GM18507 (cell line): ENCODE measurements around the gene DNAJA4.

Source experiments
- DNase-seq: peaks from one replicate; pipeline ENCODE4 v3.0.0; 2011; ENCODE audit warnings: low read depth; ENCODE audit not compliant: insufficient read length; ENCODE audit errors: extremely low spot score
- FAIRE-seq: peaks from 2 replicates; lab custom pipeline; 2011; peaks lifted over from hg19 to GRCh38; lab: Jason Lieb, UNC

DNAJA4 gene

DNA sequence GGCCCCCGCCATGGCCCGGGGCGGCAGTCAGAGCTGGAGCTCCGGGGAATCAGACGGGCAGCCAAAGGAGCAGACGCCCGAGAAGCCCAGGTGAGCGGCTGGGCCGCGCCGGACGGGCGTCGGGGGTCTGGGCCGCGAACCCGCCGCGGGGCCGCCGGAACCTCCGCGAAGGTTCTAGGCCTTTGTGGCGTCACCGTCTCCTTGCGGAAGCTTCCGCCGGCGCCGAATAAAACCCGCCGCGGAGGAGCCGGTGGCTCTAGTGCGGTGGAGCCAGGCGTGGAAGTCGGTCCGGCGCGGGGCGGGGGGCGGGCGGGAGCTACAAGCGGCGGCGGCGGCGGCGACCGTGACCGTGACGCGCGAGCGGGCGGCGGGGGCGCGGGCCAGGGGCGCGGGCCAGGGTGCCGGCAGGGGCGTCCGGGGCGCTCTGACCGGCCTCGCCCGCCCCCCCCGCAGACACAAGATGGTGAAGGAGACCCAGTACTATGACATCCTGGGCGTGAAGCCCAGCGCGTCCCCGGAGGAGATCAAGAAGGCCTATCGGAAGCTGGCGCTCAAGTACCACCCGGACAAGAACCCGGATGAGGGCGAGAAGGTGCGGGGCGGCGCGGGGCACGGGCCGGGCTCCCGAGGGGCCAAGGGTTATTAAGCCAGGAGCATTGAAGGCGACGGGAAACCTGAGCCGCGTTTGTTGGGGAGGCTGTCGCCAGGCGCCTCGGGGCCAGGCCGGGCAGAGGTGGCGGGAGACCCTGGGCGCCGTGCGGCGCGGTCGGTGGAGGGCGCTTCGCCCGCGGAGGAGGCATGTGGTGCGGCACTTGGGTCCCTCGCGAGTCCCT lies at the start of gene DNAJA4:
TSS of gene DNAJA4 (plus strand) at position 259 of the 833 bp plus-strand sequence. CDS start at position 461, 202 bp downstream.
- FAIRE-seq (no peak), DNase-seq (peak; percentile 48)

DNA sequence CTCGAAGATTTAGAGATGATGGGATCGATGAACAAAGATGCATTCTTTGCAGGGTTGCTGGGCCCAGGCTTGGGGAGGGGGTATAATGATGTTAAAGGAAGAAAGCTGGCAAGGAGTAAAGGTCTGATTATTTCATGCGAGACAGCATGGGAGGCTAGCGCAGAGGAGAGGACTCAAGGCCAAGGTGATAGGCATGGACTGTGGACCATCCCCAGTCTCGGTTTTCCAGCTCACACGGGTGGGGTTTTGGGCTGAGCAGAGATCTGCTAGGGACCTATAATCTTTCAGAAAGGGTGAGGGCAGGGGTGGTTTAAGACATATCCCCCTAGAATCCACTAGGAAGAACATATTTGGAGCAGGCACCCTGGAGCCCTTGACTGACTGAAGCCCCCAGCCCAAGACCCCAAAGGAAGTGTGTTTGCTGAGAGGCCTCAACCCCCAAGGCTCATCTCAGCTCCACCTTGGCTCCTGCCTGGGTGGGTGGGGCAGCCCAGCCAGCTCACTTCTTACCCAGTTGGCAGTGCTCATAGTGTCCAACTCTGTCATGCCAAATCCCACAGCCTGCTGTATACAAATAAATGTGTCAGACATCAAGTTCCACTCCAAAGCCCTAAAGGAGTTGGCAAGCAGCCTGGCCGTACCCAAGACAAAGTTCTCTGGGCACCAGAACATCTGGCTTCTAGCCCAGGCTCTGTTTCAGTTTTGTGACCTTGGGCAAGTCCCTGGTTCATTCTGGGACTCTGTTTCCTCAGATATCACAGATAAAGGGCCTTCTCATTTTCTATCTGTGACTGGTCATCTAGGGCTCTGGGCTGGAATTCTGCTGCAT lies 47.9 kb upstream of the DNAJA4 start:
- FAIRE-seq, result no peak
- no peak for DNase-seq

DNA sequence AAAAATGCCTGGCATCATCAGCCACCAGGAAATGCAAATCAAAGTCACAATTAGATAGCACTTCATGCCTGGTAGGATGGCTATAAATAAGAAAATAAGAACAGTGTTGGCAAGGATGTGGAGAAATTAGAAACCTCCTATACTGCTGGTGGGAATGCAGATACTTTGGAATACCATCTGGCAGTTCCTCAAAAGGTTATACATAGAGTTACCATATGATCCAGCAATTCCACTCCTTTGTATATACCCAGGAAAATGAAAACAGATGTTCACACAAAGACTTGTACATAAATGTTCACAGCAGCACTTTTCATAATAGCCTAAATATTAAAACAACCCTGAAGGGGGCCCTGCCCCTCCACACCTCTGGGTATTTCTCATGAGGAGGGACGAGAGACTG lies 43.6 kb upstream of the DNAJA4 start:
- DNase-seq (no peak), FAIRE-seq (no peak)

DNA sequence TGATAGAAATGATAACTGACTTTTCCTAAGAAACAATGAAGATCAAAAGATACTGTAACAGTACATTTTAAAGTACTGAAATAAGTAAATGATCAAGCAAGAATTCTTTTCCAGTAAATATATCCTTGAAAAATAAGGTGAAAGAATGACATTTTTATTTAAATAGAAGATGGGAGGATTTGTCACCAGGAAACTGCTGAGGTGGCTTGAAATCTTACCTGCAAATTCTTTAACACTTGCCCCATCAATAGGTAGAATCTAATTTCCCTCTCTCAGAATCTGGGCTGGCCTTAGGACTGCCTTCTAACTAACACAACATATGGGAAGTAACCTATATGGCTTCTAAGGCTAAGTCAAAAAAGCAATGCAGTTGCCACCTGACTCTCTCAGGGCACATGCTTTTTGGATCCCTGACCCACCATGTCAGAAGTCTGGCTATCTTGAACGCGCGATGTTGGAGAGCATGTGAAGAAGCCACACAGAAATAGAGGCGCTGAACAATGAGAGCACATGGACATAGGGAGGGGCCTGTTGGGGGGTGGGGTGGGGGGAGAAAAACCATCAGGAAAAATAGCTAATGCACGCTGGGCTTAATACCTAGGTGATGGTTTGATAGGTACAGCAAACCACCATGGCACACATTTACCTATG lies 41.5 kb upstream of the DNAJA4 start:
- DNase-seq, result no peak
- no peak for FAIRE-seq

DNA sequence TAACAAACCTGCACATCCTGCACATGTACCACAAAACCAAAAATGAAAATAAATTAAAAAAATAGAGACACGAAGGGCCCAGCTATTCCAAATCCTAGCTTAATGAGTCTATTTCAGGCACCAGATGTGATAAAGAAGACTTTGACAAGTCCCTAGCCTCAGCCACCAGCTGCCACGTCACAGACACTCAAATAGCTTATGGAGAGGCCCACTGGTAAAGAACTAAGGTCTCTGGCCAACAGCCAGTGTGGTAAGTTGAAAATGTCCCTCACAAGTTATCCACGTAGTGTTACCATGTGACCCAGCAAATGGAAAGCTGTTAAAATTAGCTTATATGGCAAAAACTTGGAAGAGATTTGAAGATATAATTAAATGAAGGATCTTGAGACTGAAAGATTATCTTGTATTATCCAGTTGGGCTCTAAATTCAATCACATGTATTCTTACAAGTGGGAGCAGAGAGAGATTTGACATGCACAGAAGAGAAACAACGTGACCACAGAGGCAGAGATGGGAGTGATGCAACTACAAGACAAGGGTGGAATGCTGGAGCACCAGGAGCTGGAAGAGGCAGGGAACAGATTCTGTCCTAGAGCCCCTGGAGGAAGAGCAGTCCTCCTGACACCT lies 40.9 kb upstream of the DNAJA4 start:
- FAIRE-seq (no peak), DNase-seq (no peak)

DNA sequence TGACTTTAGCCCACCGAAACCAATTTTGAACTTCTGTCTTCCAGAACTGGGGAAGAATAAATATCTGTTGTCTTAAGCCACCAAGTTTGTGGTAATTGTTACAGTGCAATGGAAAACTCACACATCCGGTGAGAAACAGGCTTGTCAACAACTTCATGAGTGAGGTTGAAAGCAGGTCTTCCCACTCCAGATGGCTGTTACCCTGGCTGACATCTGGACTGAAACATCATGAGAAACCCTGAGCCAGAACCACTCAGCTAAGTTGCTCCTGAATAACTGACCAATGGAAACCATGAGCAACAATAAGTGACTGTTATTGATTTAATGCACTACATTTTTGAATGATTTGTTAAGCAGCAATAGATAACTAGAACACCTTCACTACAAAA lies 40.3 kb upstream of the DNAJA4 start:
- FAIRE-seq (no peak), DNase-seq (no peak)

DNA sequence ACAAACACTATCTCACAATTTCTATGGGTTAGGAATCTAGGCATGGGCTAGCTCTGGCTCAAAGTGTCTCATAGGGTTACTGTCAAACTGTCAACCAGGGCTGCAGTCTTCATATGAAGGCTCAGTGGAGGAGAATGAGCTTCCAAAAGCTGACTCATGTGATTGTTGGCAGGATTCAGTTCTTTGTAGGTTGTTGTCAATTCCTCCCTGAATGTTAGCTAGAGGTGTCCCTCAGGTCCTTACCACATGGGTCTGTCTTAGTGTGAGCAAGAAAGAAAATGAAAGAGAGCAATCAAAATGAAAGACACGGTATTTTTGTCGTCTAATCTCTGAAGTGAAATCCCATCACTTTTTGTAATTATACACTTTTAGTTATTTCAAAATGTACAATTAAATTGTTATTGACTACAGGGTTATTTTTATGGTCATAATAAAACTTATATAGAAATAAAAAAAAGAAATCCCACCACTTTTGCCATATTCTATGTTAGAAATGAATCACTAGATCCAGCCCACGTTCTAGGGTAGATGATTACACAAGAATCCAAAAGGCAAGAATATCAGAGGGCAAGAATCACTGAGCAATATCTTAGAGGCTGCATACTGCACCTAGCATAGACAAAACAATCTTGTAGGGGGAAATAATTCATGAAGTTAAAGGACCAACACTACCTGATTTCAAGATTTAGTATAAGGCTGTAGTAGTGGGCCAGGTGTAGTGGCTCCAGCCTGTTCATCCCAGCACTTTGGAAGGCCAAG lies 38.4 kb upstream of the DNAJA4 start:
- FAIRE-seq, result peak; percentile 69
- DNase-seq, result peak; percentile 33

DNA sequence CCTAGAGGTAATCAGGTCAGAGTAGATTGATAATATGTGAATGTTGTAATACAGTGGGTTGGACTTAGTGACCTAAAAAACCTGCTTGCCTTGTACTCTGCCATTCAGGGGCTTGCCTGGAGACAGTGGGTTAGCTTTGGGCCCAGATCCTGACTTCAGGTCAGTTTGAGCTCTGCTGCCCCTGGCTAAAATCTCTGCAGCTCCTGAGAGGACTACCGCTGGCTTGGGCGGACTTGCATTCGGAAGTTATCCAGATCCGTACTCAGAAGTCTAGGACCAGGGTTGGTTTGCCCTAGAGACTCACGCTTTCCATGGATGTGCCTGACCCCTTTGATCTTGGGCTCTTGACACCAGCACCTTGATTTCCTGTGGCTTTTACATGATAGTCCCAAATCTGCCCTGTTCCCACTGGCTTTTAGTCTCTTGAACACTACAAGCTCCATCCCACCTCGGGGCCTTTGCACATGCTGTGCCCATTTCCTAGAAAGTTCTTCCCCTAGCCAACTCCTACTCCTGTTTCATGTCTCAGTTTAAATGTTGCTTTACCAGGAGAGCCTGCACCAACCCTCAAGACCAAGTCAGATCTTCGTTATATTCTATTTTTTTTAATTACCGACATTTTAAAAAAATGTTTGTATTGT lies 35.9 kb upstream of the DNAJA4 start:
- no peak for FAIRE-seq

DNA sequence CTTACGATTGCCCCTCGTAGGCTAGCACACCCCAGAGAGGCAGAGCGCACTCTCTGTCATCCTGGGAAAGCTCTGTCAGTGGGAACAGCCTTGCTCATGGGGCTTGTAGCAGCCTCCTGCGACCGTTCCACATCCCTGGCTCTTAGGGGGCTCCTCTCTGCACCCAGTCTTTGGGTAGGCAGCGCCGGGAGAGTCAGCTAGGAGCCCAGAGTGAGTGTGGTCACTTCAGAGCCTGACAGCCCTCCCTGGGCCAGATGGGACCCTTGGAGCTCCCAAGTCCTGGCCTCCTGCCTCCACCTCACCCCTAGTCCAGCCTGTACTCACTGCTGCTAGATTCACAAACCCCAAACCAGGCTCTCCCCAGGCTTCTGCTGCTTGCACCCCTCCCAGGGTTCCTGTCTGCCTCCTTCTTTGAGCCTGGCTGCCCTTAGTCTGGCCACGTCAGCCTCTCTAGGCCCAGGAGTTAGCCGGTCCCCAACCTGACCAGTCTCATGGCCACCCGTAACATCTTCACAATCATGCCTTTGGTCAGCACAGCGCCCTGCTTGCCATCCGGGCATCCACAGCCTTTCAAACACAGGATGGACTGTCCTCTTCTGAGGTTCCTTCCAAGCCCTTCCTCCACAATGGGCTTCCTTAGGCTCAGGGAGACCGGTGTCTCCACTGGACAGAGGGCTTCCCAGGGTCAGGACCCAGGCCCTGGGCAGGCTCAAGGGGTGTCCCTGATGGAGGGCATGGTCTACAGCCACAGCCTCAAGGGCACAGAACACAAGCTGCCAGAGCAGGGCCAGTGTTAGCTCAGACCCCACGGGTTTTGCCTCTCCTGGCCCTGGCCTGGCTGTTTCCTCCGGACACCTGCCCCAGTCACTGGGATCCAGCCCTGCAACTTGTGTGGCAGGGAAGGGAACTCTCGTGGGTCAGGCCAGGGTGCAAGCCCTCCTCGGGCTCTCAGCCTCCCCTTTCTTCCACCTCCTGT lies 34.6 kb upstream of the DNAJA4 start:
- FAIRE-seq (no peak), DNase-seq (no peak)

More for the DNA sequence above, 35.9 kb upstream of the DNAJA4 start:
- no peak for DNase-seq

DNA sequence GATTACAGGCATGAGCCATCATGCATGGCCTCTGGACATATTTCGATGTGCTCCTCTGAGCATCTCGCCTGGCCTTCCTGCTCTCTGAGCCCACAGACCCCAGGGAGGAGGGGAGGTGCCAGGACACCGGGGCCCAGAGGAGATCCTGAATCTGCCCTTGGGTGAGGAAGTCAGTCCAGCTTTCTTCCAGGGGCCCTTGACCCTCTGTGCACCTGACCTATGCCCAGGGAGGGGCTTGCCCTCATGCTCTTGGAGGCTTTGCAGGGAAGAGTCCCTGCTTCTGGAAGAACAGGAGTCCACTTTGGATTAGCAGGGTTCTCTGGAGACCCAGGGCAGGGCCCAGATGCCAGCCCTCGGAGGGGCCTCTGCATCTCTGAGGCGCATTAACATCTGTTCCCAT lies 31.4 kb upstream of the DNAJA4 start:
- FAIRE-seq, result no peak
- no peak for DNase-seq

DNA sequence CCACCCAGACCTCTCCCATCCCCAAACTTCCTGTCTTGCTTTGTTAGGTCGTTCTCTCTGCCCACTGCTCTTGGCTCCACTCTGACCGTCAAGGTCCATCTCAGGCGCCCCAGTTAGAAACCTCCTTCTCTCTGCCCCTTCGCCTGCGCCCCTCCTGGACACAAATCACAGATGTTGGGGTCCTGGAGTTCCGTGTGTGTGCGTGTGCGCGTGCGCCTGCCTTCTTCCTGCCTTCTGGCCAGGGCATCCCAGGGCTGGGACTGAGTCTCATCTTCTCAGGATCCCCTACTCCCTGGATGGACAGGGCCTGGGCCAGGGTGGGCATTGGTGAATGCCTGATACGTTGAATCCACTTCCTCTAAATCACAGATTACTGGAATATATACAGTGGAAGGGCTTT lies 30.9 kb upstream of the DNAJA4 start:
- no peak for FAIRE-seq
- no peak for DNase-seq

DNA sequence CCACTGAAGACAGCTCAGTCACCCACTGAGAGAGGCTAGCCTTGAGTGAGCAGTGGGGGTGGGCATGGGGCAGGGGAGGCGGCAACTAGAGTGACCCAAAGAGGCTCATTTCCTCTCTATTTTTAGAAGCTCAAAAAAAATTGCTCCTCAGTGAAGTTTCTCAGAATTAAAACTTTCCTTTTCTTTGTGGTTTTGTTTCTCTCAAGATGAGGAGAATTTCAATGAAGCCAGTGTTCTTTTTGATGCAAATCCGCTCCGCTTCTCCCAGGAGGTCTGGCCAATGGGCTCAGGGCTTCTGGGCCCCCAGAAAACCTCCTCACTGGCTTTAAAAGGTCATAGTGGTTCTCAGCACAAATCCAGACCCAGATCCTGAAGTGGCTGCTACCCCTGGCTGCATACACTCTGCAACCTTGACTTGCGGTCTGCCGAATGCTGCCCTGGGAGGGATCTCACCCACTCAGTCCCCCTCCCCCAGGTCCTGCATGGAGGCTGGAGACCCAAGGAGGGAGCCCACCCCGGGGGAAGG lies 29.8 kb upstream of the DNAJA4 start, which contains the start of gene ACSBG1:
TSS of gene ACSBG1 (minus strand) at position 51 of the 526 bp plus-strand sequence. CDS start 64 bp downstream, outside the sequence.
- no peak for FAIRE-seq

DNA sequence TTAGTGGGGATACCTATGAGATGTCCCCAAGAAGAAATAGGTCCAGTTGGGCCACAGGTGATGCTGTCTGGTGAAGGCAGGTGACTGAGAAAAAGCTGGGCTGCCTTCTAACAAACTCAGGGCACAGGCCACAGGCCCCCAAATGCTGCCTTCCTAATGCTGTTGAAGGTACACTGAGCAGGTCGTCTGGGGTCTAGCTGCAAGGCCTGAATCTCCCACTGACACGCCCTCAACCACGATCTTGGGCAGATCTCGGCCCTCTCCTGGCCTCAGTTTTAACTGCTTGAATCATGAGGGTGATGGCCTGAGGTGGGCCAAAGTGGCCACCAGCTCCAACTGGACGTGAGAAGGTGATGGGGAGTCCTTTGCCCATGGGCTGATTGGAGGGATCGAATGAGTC lies 27.9 kb upstream of the DNAJA4 start:
- no peak for FAIRE-seq
- DNase-seq, result no peak

More for the DNA sequence above, 29.8 kb upstream of the DNAJA4 start, which contains the start of gene ACSBG1:
- no peak for DNase-seq

DNA sequence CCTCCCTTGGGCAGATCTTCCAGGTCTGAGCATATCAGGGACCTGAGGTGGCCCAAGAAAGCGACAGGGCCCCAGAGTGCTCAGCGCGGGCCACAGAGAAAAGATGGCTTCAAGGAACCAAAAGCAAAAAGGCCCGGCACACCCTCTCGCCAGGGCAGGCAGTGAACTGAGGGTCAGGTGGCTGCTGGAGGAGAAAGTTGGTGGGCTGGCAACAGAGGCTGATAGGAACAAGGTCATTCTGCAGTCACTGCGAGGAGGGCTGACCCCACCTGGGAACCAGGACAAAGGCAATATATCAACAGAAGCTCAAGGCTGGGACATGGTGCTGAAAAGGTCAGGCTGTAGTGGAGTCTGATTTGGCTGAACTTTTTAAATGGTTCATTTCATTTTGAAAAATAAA lies 27.2 kb upstream of the DNAJA4 start:
- FAIRE-seq (no peak), DNase-seq (no peak)

DNA sequence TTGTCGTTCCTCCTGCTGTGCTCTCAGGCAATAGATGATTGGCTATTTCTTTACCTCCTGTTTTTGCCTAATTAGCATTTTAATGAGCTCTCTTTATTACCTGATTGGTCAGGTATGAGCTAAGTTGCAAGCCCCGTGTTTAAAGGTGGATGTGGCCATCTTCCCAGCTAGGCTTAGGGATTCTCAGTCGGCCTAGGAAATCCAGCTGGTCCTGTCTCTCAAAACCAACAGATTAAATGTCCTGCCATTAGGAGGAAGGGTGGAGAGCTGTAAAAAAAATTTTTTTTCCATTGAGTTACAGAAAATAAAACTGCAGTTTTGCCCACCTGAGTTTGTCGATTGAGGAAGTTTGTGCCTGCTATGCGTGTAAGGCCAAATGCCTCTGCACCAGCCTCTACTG lies 24.6 kb upstream of the DNAJA4 start:
- DNase-seq, result no peak
- FAIRE-seq, result no peak

DNA sequence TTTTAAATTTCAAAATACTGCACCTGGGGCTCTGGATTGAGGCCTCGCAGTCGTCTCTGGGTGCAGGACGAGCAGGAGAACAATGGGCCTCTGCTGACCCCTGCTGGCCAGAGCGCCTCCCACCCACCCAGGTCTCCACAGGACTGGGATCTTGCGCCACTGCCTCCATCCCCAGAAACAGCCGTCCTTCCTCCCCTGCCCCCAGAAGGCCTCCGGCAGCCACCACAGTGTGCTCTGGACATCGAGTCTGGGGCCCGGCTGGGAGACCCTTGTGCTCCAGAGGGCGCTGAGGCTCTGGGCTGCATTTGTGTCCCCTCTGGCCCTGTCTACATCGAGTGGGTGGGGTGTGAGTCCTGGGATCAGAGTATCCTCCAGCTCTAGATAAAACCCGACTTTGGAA lies 23.3 kb upstream of the DNAJA4 start:
- DNase-seq (peak; percentile 85), FAIRE-seq (peak; percentile 72)

DNA sequence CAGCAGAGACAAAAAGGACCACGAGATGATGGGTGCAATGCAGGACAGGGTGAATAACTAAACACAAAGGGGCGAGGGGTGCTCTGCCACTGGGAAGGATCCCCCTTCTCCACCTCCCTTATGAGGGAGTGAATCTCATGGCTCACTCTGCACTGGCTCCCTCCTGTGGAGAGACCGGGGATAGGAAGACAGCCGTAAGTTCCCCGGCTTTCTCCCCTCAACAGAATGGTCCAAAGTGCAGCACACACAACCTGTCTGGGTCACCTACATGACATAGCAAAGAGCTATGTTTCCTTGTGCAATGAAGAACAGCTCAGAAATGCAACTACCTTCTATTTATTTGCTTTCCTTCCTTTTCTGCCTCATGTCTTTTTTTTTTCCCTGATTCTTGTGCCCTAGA lies 22.2 kb upstream of the DNAJA4 start:
- FAIRE-seq, result no peak
- no peak for DNase-seq
